ENCODE results near the gene DIRAS2.

GRCh38 chr9:90684736-90685135 lies 42.1 kb upstream of the DIRAS2 start:
- no peak for TF ChIP-seq ELF4 (IDR thresholded peaks at IDR 0.05)
- no peak for TF ChIP-seq NFRKB (IDR thresholded peaks at IDR 0.05)
- TF ChIP-seq SUZ12 (IDR thresholded peaks at IDR 0.05): no peak
- no peak for TF ChIP-seq SP1 (IDR thresholded peaks at IDR 0.05)
- TF ChIP-seq TARDBP (IDR thresholded peaks at IDR 0.05): no peak
